Stimulated activated naive CD4-positive, alpha-beta T cell (primary cell): ENCODE data around the gene DAPK2.

Experiments used
- DNase-seq, 6 experiments: peaks; one replicate each; lab custom pipeline; 2025; lab: John Stamatoyannopoulos, UW

Gene DAPK2

GRCh38 chr15:63943829-63944680 lies 102.2 kb downstream of the DAPK2 start:
- DNase-seq = no peak

GRCh38 chr15:63942486-63943365 lies 103.6 kb downstream of the DAPK2 start:
- DNase-seq = no peak

GRCh38 chr15:63941698-63942465 lies 104.4 kb downstream of the DAPK2 start:
- no peak for DNase-seq

- no peak for DNase-seq
Measured at GRCh38 chr15:63940966-63941620, 105.2 kb downstream of the DAPK2 start.

- DNase-seq = no peak
Measured at GRCh38 chr15:63939531-63940130, 106.7 kb downstream of the DAPK2 start.

- DNase-seq = no peak
Measured at GRCh38 chr15:63938486-63939061, 107.7 kb downstream of the DAPK2 start.

- no peak for DNase-seq
Measured at GRCh38 chr15:63933522-63933921, 112.8 kb downstream of the DAPK2 start.

GRCh38 chr15:63931556-63931955 lies 114.7 kb downstream of the DAPK2 start:
- no peak for DNase-seq

GRCh38 chr15:63930034-63930433 lies 116.3 kb downstream of the DAPK2 start:
- no peak for DNase-seq

- DNase-seq = no peak
Measured at GRCh38 chr15:63928185-63928842, 118.0 kb downstream of the DAPK2 start.

GRCh38 chr15:63923993-63924950 lies 122.0 kb downstream of the DAPK2 start:
- DNase-seq = no peak

- DNase-seq = no peak
Measured at GRCh38 chr15:63922916-63923315, 123.4 kb downstream of the DAPK2 start.

- no peak for DNase-seq
Measured at GRCh38 chr15:63922261-63922904, 123.9 kb downstream of the DAPK2 start.

GRCh38 chr15:63920504-63921175 lies 125.6 kb downstream of the DAPK2 start:
- no peak for DNase-seq

GRCh38 chr15:63918901-63919348 lies 127.4 kb downstream of the DAPK2 start:
- DNase-seq = no peak

GRCh38 chr15:63918317-63918672 lies 128.0 kb downstream of the DAPK2 start:
- no peak for DNase-seq

- DNase-seq = no peak
Measured at GRCh38 chr15:63917588-63918316, 128.5 kb downstream of the DAPK2 start.
